Measurements from ENCODE around the gene PADI4.

Gene PADI4

GRCh38 chr1:17307946-17308345, at the start of gene PADI4:
Gene PADI4 (plus strand): TSS chr1:17308197. CDS start chr1:17308223, 26 bp downstream.
- no peak for DNase-seq

DNA sequence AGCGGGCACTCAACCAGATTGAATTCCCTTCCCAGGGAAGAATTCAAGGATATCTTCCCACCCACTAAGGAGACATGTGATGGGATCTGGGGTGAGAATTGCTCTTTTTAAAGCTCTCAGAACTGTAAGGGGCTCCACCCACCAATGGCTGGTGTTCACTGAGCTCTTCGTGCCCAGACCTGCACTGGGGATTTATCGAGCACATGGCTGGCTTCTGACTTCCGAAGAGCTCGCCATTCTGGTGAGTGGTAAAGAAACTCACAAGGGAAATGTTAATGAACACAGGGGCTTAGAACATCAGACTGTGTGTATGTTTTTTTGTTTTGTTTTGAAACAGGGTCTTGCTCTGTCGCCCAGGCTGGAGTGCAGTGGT, 49.3 kb upstream of the PADI4 start:
- no peak for DNase-seq

DNA sequence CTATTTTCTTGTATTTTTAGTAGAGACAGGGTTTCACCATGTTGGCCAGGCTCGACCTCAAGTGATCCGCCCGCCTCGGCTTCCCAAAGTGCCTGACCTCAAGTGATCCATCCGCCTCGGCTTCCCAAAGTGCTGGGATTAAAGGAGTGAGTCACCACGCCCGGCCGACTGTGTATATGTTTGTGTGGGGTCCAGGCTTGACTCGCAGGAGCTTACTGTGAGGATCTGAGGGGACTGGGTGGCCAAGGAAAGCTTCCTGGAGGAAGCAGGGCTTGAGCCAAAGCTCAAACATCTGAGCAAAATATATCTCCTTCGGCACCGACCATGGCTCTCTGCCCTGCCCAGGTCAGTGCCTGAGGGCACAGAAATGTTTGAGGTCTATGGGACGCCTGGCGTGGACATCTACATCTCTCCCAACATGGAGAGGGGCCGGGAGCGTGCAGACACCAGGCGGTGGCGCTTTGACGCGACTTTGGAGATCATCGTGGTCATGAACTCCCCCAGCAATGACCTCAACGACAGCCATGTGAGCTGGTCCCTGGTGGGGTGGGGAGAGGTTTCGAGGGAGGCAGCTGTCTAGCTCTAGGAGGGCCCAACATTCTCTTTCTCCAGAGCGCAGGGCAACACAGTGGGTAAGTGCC, 48.6 kb upstream of the PADI4 start:
- no peak for DNase-seq

GRCh38 chr1:17260264-17260663, 47.7 kb upstream of the PADI4 start:
- no peak for DNase-seq

- DNase-seq = no peak
These were observed 47.3 kb upstream of the PADI4 start for GRCh38 chr1:17260738-17261137.

- DNase-seq = no peak
These were observed 44.1 kb upstream of the PADI4 start for GRCh38 chr1:17263936-17264335.

GRCh38 chr1:17264470-17264869, 43.5 kb upstream of the PADI4 start:
- DNase-seq = no peak

- no peak for DNase-seq
These were observed 42.8 kb upstream of the PADI4 start for GRCh38 chr1:17265162-17265561.

DNA sequence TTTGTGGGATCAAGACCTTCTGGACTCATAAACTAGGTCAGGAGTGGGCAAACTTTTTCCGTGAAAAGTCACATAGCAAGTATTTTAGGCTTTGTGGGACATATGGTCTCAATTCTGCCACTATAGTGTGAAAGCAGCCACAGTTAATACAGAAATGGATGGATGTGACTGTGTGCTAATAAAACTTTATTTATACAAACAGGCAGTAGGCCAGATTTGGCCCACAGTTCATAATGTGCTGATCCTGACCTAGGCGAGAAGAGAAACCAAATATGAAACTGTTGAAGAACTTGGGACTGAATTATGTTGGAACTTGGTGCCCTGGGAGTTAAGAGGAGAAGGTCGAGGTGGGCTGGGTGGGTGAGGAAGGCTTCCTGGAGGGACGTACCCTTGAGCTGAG, 42.0 kb upstream of the PADI4 start:
- no peak for DNase-seq

- DNase-seq = no peak
These were observed 36.9 kb upstream of the PADI4 start for GRCh38 chr1:17270891-17271765.

- no peak for DNase-seq
These were observed 35.9 kb upstream of the PADI4 start for GRCh38 chr1:17272066-17272465.

- no peak for DNase-seq
These were observed 35.4 kb upstream of the PADI4 start for GRCh38 chr1:17272646-17273045.

GRCh38 chr1:17273096-17273495, 34.9 kb upstream of the PADI4 start:
- DNase-seq = no peak

- DNase-seq = peak; percentile 5
These were observed 33.5 kb upstream of the PADI4 start for GRCh38 chr1:17274186-17275170.

GRCh38 chr1:17276568-17276967, 31.4 kb upstream of the PADI4 start:
- DNase-seq = peak; percentile 65

GRCh38 chr1:17277511-17278159, 30.4 kb upstream of the PADI4 start:
- no peak for DNase-seq

GRCh38 chr1:17278996-17279830, 28.8 kb upstream of the PADI4 start:
- DNase-seq = no peak

GRCh38 chr1:17280436-17280835, 27.6 kb upstream of the PADI4 start:
- no peak for DNase-seq

DNA sequence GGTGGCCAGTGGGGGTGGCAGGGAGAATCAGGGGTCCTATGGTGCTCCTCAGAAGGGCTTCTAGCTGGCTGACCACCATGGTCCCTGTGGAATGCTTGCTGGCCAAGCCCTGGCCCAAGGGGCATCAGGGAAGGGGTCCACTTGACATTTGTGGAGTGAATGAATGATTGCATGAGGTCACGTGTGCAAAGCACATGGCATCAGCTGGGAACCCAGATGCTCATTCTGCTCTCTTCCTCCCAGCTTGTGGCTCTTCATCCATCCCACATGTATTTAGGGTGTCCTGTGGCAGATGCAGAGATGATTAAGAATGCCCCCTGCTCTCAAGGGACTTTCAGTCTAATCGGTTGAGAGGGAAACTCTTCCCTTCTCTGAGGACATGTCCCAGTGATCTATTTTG, 27.1 kb upstream of the PADI4 start:
- DNase-seq = no peak

DNA sequence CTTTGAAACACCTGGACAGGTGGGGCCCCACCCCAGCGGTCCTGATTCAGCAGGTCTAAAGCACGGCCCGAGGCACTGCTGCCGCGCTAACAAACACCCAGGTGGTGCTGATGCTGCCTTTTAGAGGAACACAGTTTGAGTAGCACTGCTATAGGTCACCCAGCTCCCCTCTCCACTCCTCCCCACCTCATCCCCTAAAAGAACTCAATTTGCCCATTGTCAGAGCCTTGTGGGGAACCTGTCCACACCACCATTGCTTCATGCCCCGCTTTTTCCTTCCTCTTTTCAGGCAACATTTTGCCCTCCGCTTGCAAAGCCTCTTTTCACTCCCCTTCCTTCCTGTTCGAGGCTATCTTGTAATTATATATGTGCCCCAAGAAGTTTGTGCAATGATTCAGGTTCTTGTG, 26.2 kb upstream of the PADI4 start:
- DNase-seq = no peak

DNA sequence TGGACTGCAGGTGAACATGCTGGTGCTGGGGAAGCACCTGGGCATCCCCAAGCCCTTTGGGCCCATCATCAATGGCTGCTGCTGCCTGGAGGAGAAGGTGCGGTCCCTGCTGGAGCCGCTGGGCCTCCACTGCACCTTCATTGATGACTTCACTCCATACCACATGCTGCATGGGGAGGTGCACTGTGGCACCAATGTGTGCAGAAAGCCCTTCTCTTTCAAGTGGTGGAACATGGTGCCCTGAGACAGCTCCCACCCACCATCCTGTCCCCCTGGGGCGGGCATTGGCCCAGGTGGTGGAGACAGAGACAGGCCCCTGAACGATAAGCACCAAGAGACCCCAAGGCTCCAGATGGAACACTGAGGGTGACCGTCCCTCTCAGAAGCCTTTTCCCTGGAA, 25.2 kb upstream of the PADI4 start:
- no peak for DNase-seq

GRCh38 chr1:17286646-17287045, 21.4 kb upstream of the PADI4 start:
- no peak for DNase-seq

Data from NCI-H1694 treated with DMSO at 0.1 percent for 48 hours (cell line).